Panc1 (cell line): ENCODE results near the gene NPAS2. TPM values are rescaled to one million over a fixed set of nuclear protein-coding genes. Genes with fewer than 3 reads are reported as not detected.

Experiments
- ATAC-seq: fragments of 200-7000 bp; cut with Tn5 transposase; 2 replicates; pipeline ENCODE4 v1.9.1; 2020; ENCODE audit warnings: mild to moderate bottlenecking, moderate library complexity
- BruUV-seq: library from RNA; stranded (reverse); fragments of 400-500 nt; replicated peaks from 2 replicates; lab custom pipeline; 2021; lab: Mats Ljungman, UMichigan
- CTCF ChIA-PET: fragments of 300-600 bp; sonication (Branson Sonifier 250); formaldehyde crosslinking; loops from one replicate; lab custom pipeline; 2022; ENCODE audit warnings: antibody characterized with exemption; lab: Charles Lee
- POLR2A ChIA-PET: fragments of 300-600 bp; sonication (Branson Sonifier 250); formaldehyde crosslinking; loops from one replicate; lab custom pipeline; 2022; ENCODE audit warnings: antibody characterized with exemption; lab: Charles Lee
- DNase-seq: peaks from one replicate; pipeline ENCODE4 v3.0.0-alpha.2; 2010; ENCODE audit warnings: low read depth, low spot score
- H3K27ac ChIP-seq: 2 replicates; pipeline ENCODE4 v1.5.1; 2011; ENCODE audit warnings: mild to moderate bottlenecking, low read length, inconsistent platforms
- H3K27me3 ChIP-seq: fragments of 200-500 bp; sonication (Bioruptor generic); 2 replicates; pipeline ENCODE4 v1.6.0; 2014; ENCODE audit warnings: low read length, inconsistent platforms; ENCODE audit not compliant: control insufficient read depth, insufficient read depth
- H3K36me3 ChIP-seq: fragments of 200-500 bp; sonication (Bioruptor generic); 2 replicates; pipeline ENCODE4 v1.5.1; 2014; ENCODE audit warnings: inconsistent platforms, mild to moderate bottlenecking, low read length, moderate library complexity; ENCODE audit not compliant: control insufficient read depth, insufficient read depth
- H3K4me1 ChIP-seq: 2 replicates; pipeline ENCODE4 v1.5.1; 2011; ENCODE audit warnings: inconsistent platforms, mild to moderate bottlenecking, low read length, moderate library complexity; ENCODE audit not compliant: control insufficient read depth, insufficient read depth
- H3K4me3 ChIP-seq, 2 experiments: 2 replicates each; pipeline ENCODE4 v1.5.1; 2011 to 2012; ENCODE audit warnings: low read depth in 2 of 2, low read length in 2 of 2, mild to moderate bottlenecking in 2 of 2, inconsistent platforms in 1 of 2, moderate library complexity in 1 of 2
- H3K9me3 ChIP-seq: fragments of 200-500 bp; sonication (Bioruptor generic); 2 replicates; pipeline ENCODE4 v1.5.1; 2014; ENCODE audit warnings: low read depth, mild to moderate bottlenecking, inconsistent platforms, low read length, moderate library complexity; ENCODE audit not compliant: control insufficient read depth, insufficient read depth
- CTCF ChIP-seq: fragments of 450-650 bp; IDR thresholded peaks from 2 replicates; pipeline ENCODE4 v1.5.1; 2017; ENCODE audit warnings: mild to moderate bottlenecking
- POLR2AphosphoS5 ChIP-seq: IDR thresholded peaks from 2 replicates; pipeline ENCODE4 v1.6.1; 2012; ENCODE audit warnings: mild to moderate bottlenecking, low read depth, low read length, moderate library complexity
- REST ChIP-seq, 2 experiments: IDR thresholded peaks; 2 replicates each; pipeline ENCODE4 v1.6.1; 2011 to 2012; ENCODE audit warnings: low read depth in 2 of 2, control low read depth in 1 of 2, low read length in 1 of 2, mild to moderate bottlenecking in 1 of 2, moderate library complexity in 1 of 2; ENCODE audit not compliant: insufficient read depth in 1 of 2
- SIN3A ChIP-seq: IDR thresholded peaks from 2 replicates; pipeline ENCODE4 v1.6.1; 2012; ENCODE audit warnings: low read depth, mild to moderate bottlenecking, low read length, moderate library complexity, borderline replicate concordance; ENCODE audit not compliant: insufficient read depth
- TCF7L2 ChIP-seq: IDR thresholded peaks from 2 replicates; pipeline ENCODE4 v1.6.1; 2011; ENCODE audit warnings: mild to moderate bottlenecking, low read depth, low read length, inconsistent platforms
- in situ Hi-C: cut with HindIII; loops from 2 replicates; pipeline ENCODE4 v1.10.0; 2016; ENCODE audit warnings: low sequenced_read_pairs, low pct_unique_long_range_greater_than_20kb
- intact Hi-C: fragments of 100-400 bp; cut with micrococcal nuclease; formaldehyde crosslinking; loops from one replicate; pipeline ENCODE4 v1.10.0; 2022; ENCODE audit not compliant: unreplicated experiment
- total RNA-seq: library from RNA; stranded (reverse); gene quantifications from one replicate; pipeline ENCODE4 v1.2.1, GENCODE V29; 2021; ENCODE audit not compliant: unreplicated experiment

The NPAS2 gene
- total RNA-seq, 1 experiment from 2014 or later: 72.8 TPM

- DNase-seq: no peak
- intact Hi-C loops (no loop called here), in situ Hi-C loops (no loop called here)
- Histone ChIP-seq H3K4me1 (peaks cover 15% of the 10 kb centered on the region), H3K27ac (no peak overlapping the region), H3K27me3 (no peaks in the 10 kb centered on the region), H3K36me3 (no peaks in the 10 kb centered on the region; the same call in 1 of the 2 replicates), H3K9me3 (peaks cover 12% of the 10 kb centered on the region; the same call in 1 of the 2 replicates), H3K4me3 (no peak overlapping the region)
- ChIA-PET POLR2A (no interaction called here), CTCF (no interaction called here)
- peak; percentile 19; the same call in 1 of the 2 replicates for ATAC-seq
- TF ChIP-seq CTCF (peak; percentile 73), TCF7L2 (no peak)
- no TSS peak for BruUV-seq
Measured at GRCh38 chr2:100870652-100871531, 51.0 kb downstream of the NPAS2 start.

GRCh38 chr2:100875516-100876230 is 55.7 kb downstream of the NPAS2 start:
- DNase-seq (no peak), ATAC-seq (no peak)
- intact Hi-C loops: no loop called here
- Histone ChIP-seq H3K4me3 (no peak overlapping the region), H3K27me3 (no peaks in the 10 kb centered on the region), H3K9me3 (no peaks in the 10 kb centered on the region), H3K27ac (no peak overlapping the region), H3K4me1 (peaks cover 15% of the 10 kb centered on the region), H3K36me3 (no peaks in the 10 kb centered on the region)
- TF ChIP-seq SIN3A (no peak), CTCF (no peak), TCF7L2 (no peak), POLR2AphosphoS5 (no peak), REST (IDR thresholded peaks at IDR 0.05; ENCODE audit: insufficient read depth in 1 of 2, low read depth in 2 of 2, low read length in 1 of 2) (no peak)
- TSS peak; percentile 9 for BruUV-seq
- in situ Hi-C loops: no loop called here
- ChIA-PET POLR2A (no interaction called here), CTCF (interaction anchor here (1.2 kb wide), 1 partner anchor 265 kb away, joined by 3 read pairs; no protein-coding TSS in a partner anchor)
